Natural killer cell (primary cell): ENCODE results near the gene KCNB1. TPM values are rescaled to one million over a fixed set of nuclear protein-coding genes. Genes with fewer than 3 reads are reported as not detected.

Experiments used
- ATAC-seq, 3 donors: fragments of 150-1000 bp in 2 of 3; fragments of 200-7000 bp in 1 of 3; cut with Tn5 transposase; 1 replicate in 1 of 3; 2 replicates in 2 of 3; pipeline ENCODE4 v1.10.0; 2021; ENCODE audit warnings: mild to moderate bottlenecking in 2 of 3, moderate library complexity in 2 of 3
- DNase-seq, 2 donors: peaks; one replicate each; pipeline versions ENCODE4 v3.0.0 to v3.0.0-alpha.2; 2013 to 2021; ENCODE audit warnings: mixed read lengths in 1 of 2
- H3K27ac ChIP-seq: one replicate; pipeline ENCODE4 v1.5.1; 2013; ENCODE audit warnings: mild to moderate bottlenecking, low read length
- H3K27me3 ChIP-seq: one replicate; pipeline ENCODE4 v1.6.1; 2013; ENCODE audit warnings: low read length; ENCODE audit not compliant: control insufficient read depth, insufficient read depth
- H3K36me3 ChIP-seq: one replicate; pipeline ENCODE4 v1.6.1; 2013; ENCODE audit warnings: low read length; ENCODE audit not compliant: control insufficient read depth, insufficient read depth
- H3K4me1 ChIP-seq: one replicate; pipeline ENCODE4 v1.6.1; 2013; ENCODE audit warnings: low read length; ENCODE audit not compliant: control insufficient read depth, insufficient read depth
- H3K4me3 ChIP-seq: one replicate; pipeline ENCODE4 v1.5.1; 2013; ENCODE audit warnings: low read length
- H3K9me3 ChIP-seq: one replicate; pipeline ENCODE4 v1.6.1; 2013; ENCODE audit warnings: low read length; ENCODE audit not compliant: control insufficient read depth, insufficient read depth
- H3K27ac Mint-ChIP-seq, 2 donors: one replicate each; pipeline ENCODE4 v1.8.0; 2022; ENCODE audit warnings: mild to moderate bottlenecking in 2 of 2, mixed read lengths in 2 of 2, moderate library complexity in 1 of 2
- H3K27me3 Mint-ChIP-seq, 2 donors: one replicate each; pipeline ENCODE4 v1.8.0; 2022; ENCODE audit warnings: low read depth in 2 of 2, mixed read lengths in 2 of 2
- H3K36me3 Mint-ChIP-seq: one replicate; pipeline ENCODE4 v1.8.0; 2022; ENCODE audit warnings: mixed read lengths
- H3K4me1 Mint-ChIP-seq, 2 donors: one replicate each; pipeline ENCODE4 v1.8.0; 2022; ENCODE audit warnings: mixed read lengths in 2 of 2
- H3K4me3 Mint-ChIP-seq: one replicate; pipeline ENCODE4 v1.8.0; 2022; ENCODE audit warnings: mild to moderate bottlenecking, moderate library complexity, mixed read lengths
- H3K9me3 Mint-ChIP-seq, 2 donors: one replicate each; pipeline ENCODE4 v1.8.0; 2022; ENCODE audit warnings: mixed read lengths in 2 of 2
- WGBS: methylation state at CpG from one replicate; pipeline ENCODE4 v1.1.7; 2013; ENCODE audit warnings: missing lambda C conversion rate; ENCODE audit not compliant: insufficient coverage; 5-methylcytosine and 5-hydroxymethylcytosine counted together
- intact Hi-C: fragments of 100-400 bp; cut with micrococcal nuclease; formaldehyde crosslinking; loops from one replicate; pipeline ENCODE4 v1.14.2; 2022
- total RNA-seq, 4 donors: library from RNA; stranded (reverse); fragments of 120-200 nt in 1 of 4; gene quantifications; one replicate each; pipeline versions ENCODE4 v1.2.3 to v1.2.4, GENCODE V29; 2013 to 2022
- TF ChIP-seq, protein P1 (sequence below): fragments of 200-600 bp; IDR thresholded peaks from one replicate; pipeline ENCODE4 v1.8.0; 2022; ENCODE audit warnings: antibody characterized with exemption

The KCNB1 gene
- total RNA-seq, 3 donors from 2014 or later (not counting 1 experiment from before 2014, with no cell fraction given) = 0.09 TPM; not detected in 2

DNA sequence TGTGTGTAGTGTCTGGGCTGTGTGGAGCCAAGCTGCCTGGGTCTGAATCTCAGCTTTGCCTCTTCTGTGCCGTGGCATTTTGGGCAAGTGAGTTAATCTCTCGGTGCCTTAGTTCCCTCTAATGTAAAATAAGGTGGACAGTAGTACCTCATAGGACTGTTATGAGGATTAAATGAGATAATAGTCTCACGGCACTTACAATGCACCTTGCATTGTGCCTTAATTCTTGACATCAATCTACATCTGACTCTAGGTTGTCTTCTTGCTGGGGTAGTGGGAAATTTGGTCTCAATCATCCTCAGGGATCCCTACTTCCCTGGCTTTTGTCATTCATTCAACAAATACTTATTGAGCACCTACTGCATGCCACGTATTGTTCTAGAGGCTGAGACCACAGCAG, 133.9 kb downstream of the KCNB1 start:
- Mint-ChIP-seq H3K27me3 (peaks cover 19% of the 10 kb centered on the region in 2 donors), H3K27ac (no peak overlapping the region), H3K4me1 (peaks cover 0 to 4% of the 10 kb centered on the region in 2 donors), H3K9me3 (no peaks in the 10 kb centered on the region), H3K36me3 (no peaks in the 10 kb centered on the region), H3K4me3 (no peak overlapping the region)
- DNase-seq = no peak
- H3K36me3 ChIP-seq = no peaks in the 10 kb centered on the region
- H3K9me3 ChIP-seq = no peaks in the 10 kb centered on the region
- no peak overlapping the region for H3K4me3 ChIP-seq
- no peaks in the 10 kb centered on the region for H3K27me3 ChIP-seq
- no peak for ATAC-seq
- intact Hi-C loops = no loop called here
- H3K27ac ChIP-seq = no peak overlapping the region
- TF ChIP-seq, protein P1, sequence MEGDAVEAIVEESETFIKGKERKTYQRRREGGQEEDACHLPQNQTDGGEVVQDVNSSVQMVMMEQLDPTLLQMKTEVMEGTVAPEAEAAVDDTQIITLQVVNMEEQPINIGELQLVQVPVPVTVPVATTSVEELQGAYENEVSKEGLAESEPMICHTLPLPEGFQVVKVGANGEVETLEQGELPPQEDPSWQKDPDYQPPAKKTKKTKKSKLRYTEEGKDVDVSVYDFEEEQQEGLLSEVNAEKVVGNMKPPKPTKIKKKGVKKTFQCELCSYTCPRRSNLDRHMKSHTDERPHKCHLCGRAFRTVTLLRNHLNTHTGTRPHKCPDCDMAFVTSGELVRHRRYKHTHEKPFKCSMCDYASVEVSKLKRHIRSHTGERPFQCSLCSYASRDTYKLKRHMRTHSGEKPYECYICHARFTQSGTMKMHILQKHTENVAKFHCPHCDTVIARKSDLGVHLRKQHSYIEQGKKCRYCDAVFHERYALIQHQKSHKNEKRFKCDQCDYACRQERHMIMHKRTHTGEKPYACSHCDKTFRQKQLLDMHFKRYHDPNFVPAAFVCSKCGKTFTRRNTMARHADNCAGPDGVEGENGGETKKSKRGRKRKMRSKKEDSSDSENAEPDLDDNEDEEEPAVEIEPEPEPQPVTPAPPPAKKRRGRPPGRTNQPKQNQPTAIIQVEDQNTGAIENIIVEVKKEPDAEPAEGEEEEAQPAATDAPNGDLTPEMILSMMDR = no peak
- WGBS = 85% methylated on average over 2 of the region's 4 CpGs
- H3K4me1 ChIP-seq = no peaks in the 10 kb centered on the region

DNA sequence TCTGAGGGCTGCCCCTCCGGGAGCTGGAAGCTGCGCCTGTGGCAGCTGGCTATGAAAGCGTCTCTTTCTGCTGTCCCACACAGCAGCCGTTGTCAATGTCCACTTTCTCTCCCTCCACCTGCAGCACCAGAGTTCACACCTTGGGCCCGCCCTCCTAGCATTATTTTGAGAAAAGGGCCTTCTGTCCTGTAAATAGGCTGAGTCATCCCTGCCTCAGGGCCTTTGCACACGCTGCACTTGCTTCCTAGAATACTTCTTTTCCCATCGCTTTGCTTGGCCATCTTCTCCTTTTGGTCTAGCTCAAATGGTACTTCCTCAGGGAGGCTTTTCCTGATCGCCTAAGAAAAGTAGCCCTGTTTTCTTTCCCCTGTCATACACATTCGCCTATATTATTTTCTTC, 135.3 kb downstream of the KCNB1 start:
- Histone ChIP-seq H3K27me3 (no peaks in the 10 kb centered on the region), H3K4me1 (no peaks in the 10 kb centered on the region), H3K9me3 (no peaks in the 10 kb centered on the region), H3K27ac (no peak overlapping the region), H3K36me3 (no peaks in the 10 kb centered on the region), H3K4me3 (no peak overlapping the region)
- Mint-ChIP-seq H3K4me1 (peaks cover 0 to 4% of the 10 kb centered on the region in 2 donors), H3K27ac (no peak overlapping the region), H3K27me3 (peaks cover 20 to 25% of the 10 kb centered on the region in 2 donors), H3K4me3 (no peak overlapping the region), H3K9me3 (no peaks in the 10 kb centered on the region), H3K36me3 (no peaks in the 10 kb centered on the region)
- intact Hi-C loops = no loop called here
- WGBS = 86% methylated on average over 9 of the region's 9 CpGs
- no peak for DNase-seq
- TF ChIP-seq, protein P1 = no peak
- no peak for ATAC-seq

GRCh38 chr20:49346682-49347081, 135.8 kb downstream of the KCNB1 start:
- no peaks in the 10 kb centered on the region for H3K9me3 Mint-ChIP-seq
- H3K27me3 Mint-ChIP-seq = peaks cover 16 to 20% of the 10 kb centered on the region in 2 donors
- Histone ChIP-seq H3K27ac (no peak overlapping the region), H3K4me3 (no peak overlapping the region), H3K36me3 (no peaks in the 10 kb centered on the region), H3K27me3 (no peaks in the 10 kb centered on the region), H3K4me1 (no peaks in the 10 kb centered on the region), H3K9me3 (no peaks in the 10 kb centered on the region)
- no peak for DNase-seq
- TF ChIP-seq, protein P1 = no peak
- WGBS = 84% methylated on average over 3 of the region's 3 CpGs
- H3K4me3 Mint-ChIP-seq = no peak overlapping the region
- H3K27ac Mint-ChIP-seq = no peak overlapping the region
- H3K4me1 Mint-ChIP-seq = peaks cover 0 to 4% of the 10 kb centered on the region in 2 donors
- intact Hi-C loops = no loop called here
- ATAC-seq = no peak
- H3K36me3 Mint-ChIP-seq = no peaks in the 10 kb centered on the region

- Histone ChIP-seq H3K4me1 (no peaks in the 10 kb centered on the region), H3K27me3 (no peaks in the 10 kb centered on the region), H3K9me3 (no peaks in the 10 kb centered on the region), H3K4me3 (no peak overlapping the region), H3K36me3 (no peaks in the 10 kb centered on the region), H3K27ac (no peak overlapping the region)
- H3K27ac Mint-ChIP-seq = no peak overlapping the region
- H3K36me3 Mint-ChIP-seq = no peaks in the 10 kb centered on the region
- intact Hi-C loops = no loop called here
- peaks cover 0 to 4% of the 10 kb centered on the region in 2 donors for H3K4me1 Mint-ChIP-seq
- 92% methylated on average over 14 of the region's 14 CpGs for WGBS
- H3K9me3 Mint-ChIP-seq = no peaks in the 10 kb centered on the region
- ATAC-seq = no peak
- no peak overlapping the region for H3K4me3 Mint-ChIP-seq
- TF ChIP-seq, protein P1 = no peak
- H3K27me3 Mint-ChIP-seq = peaks cover 15 to 21% of the 10 kb centered on the region in 2 donors
- no peak for DNase-seq
These were observed 136.9 kb downstream of the KCNB1 start for GRCh38 chr20:49345524-49345923.
